RWPE2 (cell line): ENCODE measurements around the gene TGM1.

Source experiments
- ATAC-seq: fragments of 200-7000 bp; cut with Tn5 transposase; 3 replicates; pipeline ENCODE4 v1.9.1; 2021; ENCODE audit warnings: low read depth
- DNase-seq: peaks from one replicate; pipeline ENCODE4 v3.0.0-alpha.2; 2020; ENCODE audit warnings: low spot score
- H3K27ac ChIP-seq: fragments of 450-650 bp; 2 replicates; pipeline ENCODE4 v1.5.1; 2017; ENCODE audit warnings: mild to moderate bottlenecking; ENCODE audit not compliant: poor library complexity, severe bottlenecking
- H3K27me3 ChIP-seq: fragments of 250-450 bp; sonication (Bioruptor Pico); 2 replicates; pipeline ENCODE4 v1.5.1; 2021; ENCODE audit warnings: mild to moderate bottlenecking, moderate library complexity; ENCODE audit not compliant: insufficient read depth, poor library complexity, severe bottlenecking
- H3K36me3 ChIP-seq: fragments of 250-450 bp; sonication (Bioruptor Pico); 2 replicates; pipeline ENCODE4 v1.5.1; 2020; ENCODE audit warnings: low read depth, mild to moderate bottlenecking, moderate library complexity
- H3K4me1 ChIP-seq: fragments of 250-450 bp; sonication (Bioruptor Pico); 2 replicates; pipeline ENCODE4 v1.5.1; 2021; ENCODE audit warnings: mild to moderate bottlenecking, moderate library complexity; ENCODE audit not compliant: insufficient read depth, poor library complexity, severe bottlenecking
- H3K4me3 ChIP-seq: fragments of 250-450 bp; sonication (Bioruptor Pico); 2 replicates; pipeline ENCODE4 v1.5.1; 2021; ENCODE audit warnings: mild to moderate bottlenecking, moderate library complexity; ENCODE audit not compliant: severe bottlenecking
- H3K9me3 ChIP-seq: fragments of 250-450 bp; sonication (Bioruptor Pico); 2 replicates; pipeline ENCODE4 v1.5.1; 2021; ENCODE audit warnings: mild to moderate bottlenecking, moderate library complexity; ENCODE audit not compliant: severe bottlenecking
- CTCF ChIP-seq: fragments of 450-650 bp; IDR thresholded peaks from one replicate; pipeline ENCODE4 v1.5.1; 2017; ENCODE audit warnings: mild to moderate bottlenecking, moderate library complexity; ENCODE audit not compliant: poor library complexity, severe bottlenecking

Gene TGM1

GRCh38 chr14:24261969-24262327 is 1.0 kb downstream of the TGM1 start:
- H3K9me3 ChIP-seq: no peaks in the 10 kb centered on the region
- peak overlapping the region; percentile 11 for H3K4me3 ChIP-seq
- no peaks in the 10 kb centered on the region for H3K27me3 ChIP-seq
- no peak for TF ChIP-seq CTCF
- H3K4me1 ChIP-seq: peaks cover 29% of the 10 kb centered on the region
- H3K27ac ChIP-seq: peak overlapping the region; percentile 88
- ATAC-seq (no peak), DNase-seq (no peak)
- peaks cover 46% of the 10 kb centered on the region for H3K36me3 ChIP-seq

DNA sequence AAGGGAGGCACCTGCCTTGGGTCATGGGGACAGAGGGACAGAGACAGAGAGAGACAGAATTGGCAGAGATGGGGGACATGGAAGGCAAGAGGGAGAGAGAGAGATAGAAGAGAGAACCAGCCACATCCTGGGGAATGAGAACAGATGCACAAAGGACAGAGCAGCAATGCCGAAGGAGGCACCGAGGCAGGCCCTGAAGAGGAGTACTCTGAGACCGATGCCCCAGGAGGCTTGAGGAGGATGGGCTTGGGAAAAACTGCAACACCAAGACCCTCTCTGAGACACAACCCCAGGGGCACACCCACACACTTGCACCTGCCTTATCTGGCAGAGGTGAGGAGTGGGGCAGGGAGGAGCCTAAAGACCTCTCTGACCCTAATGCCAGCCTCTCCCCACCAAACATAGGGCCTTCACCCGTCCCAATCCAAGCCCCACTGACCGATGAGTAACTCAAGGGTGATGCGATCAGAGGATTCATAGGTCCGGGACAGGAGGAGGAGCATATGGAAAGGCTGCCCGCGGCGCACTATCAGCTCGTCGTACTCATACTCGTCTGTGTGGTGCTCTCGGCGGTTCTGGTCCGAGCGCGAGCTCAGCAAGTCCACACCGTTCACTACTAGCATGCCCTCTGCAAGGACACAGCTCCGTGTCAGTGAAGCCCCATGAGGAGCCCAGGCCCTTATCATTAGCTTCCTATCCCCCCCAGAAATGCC is 1.6 kb downstream of the TGM1 start:
- Histone ChIP-seq H3K27ac (peak overlapping the region; percentile 88), H3K9me3 (no peaks in the 10 kb centered on the region), H3K4me1 (peaks cover 29% of the 10 kb centered on the region), H3K4me3 (peak overlapping the region; percentile 11), H3K27me3 (no peaks in the 10 kb centered on the region), H3K36me3 (peaks cover 42% of the 10 kb centered on the region)
- DNase-seq (no peak), ATAC-seq (no peak)
- TF ChIP-seq CTCF: no peak

- no peak for ATAC-seq
- no peak for TF ChIP-seq CTCF
- no peak for DNase-seq
- Histone ChIP-seq H3K4me3 (no peak overlapping the region), H3K9me3 (no peaks in the 10 kb centered on the region), H3K27me3 (no peaks in the 10 kb centered on the region), H3K27ac (peak overlapping the region; percentile 88), H3K4me1 (peaks cover 29% of the 10 kb centered on the region), H3K36me3 (peaks cover 38% of the 10 kb centered on the region)
Observed at GRCh38 chr14:24260780-24261157, 2.2 kb downstream of the TGM1 start.

DNA sequence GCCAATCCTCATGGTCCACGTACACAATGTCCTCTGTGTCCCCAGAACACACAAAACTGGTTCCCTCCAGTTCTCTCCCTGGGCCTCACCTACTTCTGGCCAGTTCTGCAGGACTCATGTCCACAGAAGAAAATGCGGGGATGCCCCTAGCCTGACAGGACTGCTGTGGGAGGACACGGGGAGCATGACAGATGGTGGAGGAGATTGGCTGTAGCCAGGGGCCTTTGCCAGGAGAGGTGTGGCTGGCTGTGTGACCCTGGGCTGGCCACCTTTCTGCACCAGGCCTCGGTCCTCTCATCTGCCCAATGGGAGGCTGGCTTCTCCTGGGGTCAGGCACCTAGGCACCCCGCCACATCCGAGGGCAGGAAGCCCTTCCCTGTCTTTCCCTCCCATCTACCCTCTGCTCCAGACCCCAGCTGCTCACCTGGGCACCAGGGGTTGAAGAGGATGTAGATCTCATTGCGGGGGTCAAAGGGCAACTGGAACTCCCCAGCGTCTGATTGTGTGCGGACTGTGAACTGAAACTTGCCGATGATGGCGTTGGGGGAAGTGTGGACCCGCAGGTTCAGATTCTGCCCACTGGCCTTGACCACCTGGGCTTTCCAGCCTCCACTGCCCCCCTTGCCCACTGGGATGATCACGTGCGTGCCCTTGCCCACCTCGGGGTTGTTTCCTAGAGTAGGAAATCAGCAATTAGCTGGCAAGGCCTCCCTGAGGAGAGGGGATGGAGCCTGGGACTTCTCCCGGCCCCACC is 2.8 kb downstream of the TGM1 start:
- Histone ChIP-seq H3K4me3 (no peak overlapping the region), H3K27ac (peak overlapping the region; percentile 88), H3K27me3 (no peaks in the 10 kb centered on the region), H3K36me3 (peaks cover 44% of the 10 kb centered on the region), H3K9me3 (no peaks in the 10 kb centered on the region), H3K4me1 (peaks cover 29% of the 10 kb centered on the region)
- DNase-seq (no peak), ATAC-seq (no peak)
- TF ChIP-seq CTCF: no peak
